Muscle of leg (tissue), 11 donors: Measurements from ENCODE around the gene LHPP. TPM values are rescaled to one million over a fixed set of nuclear protein-coding genes. Genes with fewer than 3 reads are reported as not detected.
"Not testable (repeated sequence)": the region's sequence is repeated elsewhere in the genome, so short reads cannot be mapped to it uniquely, and the experiment has no call there.

Experiments used
- DNase-seq: peaks from one replicate; pipeline ENCODE4 v3.0.0; 2013
- H3K27ac ChIP-seq: one replicate; pipeline ENCODE4 v1.5.1; 2013; ENCODE audit warnings: mild to moderate bottlenecking, low read length, control low read depth
- H3K27me3 ChIP-seq: one replicate; pipeline ENCODE4 v1.6.1; 2013; ENCODE audit warnings: low read length; ENCODE audit not compliant: control insufficient read depth, insufficient read depth
- H3K36me3 ChIP-seq: one replicate; pipeline ENCODE4 v1.6.1; 2013; ENCODE audit warnings: low read length; ENCODE audit not compliant: control insufficient read depth, insufficient read depth
- H3K4me1 ChIP-seq: one replicate; pipeline ENCODE4 v1.6.1; 2013; ENCODE audit warnings: low read length; ENCODE audit not compliant: control insufficient read depth, insufficient read depth
- H3K4me3 ChIP-seq: one replicate; pipeline ENCODE4 v1.5.1; 2013; ENCODE audit warnings: low read length, control low read depth
- H3K9me3 ChIP-seq: replicated peaks from 2 replicates; pipeline ENCODE4 v1.6.1; 2013; ENCODE audit warnings: low read depth, low read length; ENCODE audit not compliant: control insufficient read depth
- WGBS: methylation state at CpG from one replicate; pipeline ENCODE4 v1.1.5; 2013; ENCODE audit warnings: missing lambda C conversion rate; ENCODE audit not compliant: insufficient coverage; 5-methylcytosine and 5-hydroxymethylcytosine counted together
- polyA plus RNA-seq, 8 donors: library from polyadenylated mRNA; unstranded; fragments of 120-200 nt; gene quantifications; one replicate each; pipeline versions ENCODE4 v1.2.1 to v1.2.3, GENCODE V29; 2013; ENCODE audit warnings: inconsistent platforms in 1 of 8, low replicate concordance in 1 of 8; ENCODE audit not compliant: insufficient read length in 8 of 8, insufficient read depth in 1 of 8
- total RNA-seq: library from RNA; stranded (reverse); fragments of 120-200 nt; gene quantifications from one replicate; pipeline ENCODE4 v1.2.4, GENCODE V29; 2013

LHPP gene
- total and polyA plus RNA-seq, 9 donors = 2.9 to 9.9 (median 8.0) TPM

- Histone ChIP-seq H3K4me1 (peaks cover 10% of the 10 kb centered on the region), H3K4me3 (no peak overlapping the region), H3K27ac (peak overlapping the region; percentile 62), H3K9me3 (no peaks in the 10 kb centered on the region), H3K36me3 (no peaks in the 10 kb centered on the region), H3K27me3 (no peaks in the 10 kb centered on the region)
- WGBS = 82% methylated on average over 19 of the region's 23 CpGs
- DNase-seq = no peak
Observed at GRCh38 chr10:124578231-124579010, 116.8 kb downstream of the LHPP start.

- peak; percentile 69 for DNase-seq
- peaks cover 10% of the 10 kb centered on the region for H3K4me1 ChIP-seq
- no peaks in the 10 kb centered on the region for H3K36me3 ChIP-seq
- no peaks in the 10 kb centered on the region for H3K9me3 ChIP-seq
- peak overlapping the region; percentile 62 for H3K27ac ChIP-seq
- no peak overlapping the region for H3K4me3 ChIP-seq
- H3K27me3 ChIP-seq = no peaks in the 10 kb centered on the region
- WGBS = 46% methylated on average over 4 of the region's 16 CpGs
Observed at GRCh38 chr10:124579011-124579399, 117.4 kb downstream of the LHPP start.

GRCh38 chr10:124586142-124586541 lies 124.5 kb downstream of the LHPP start:
- H3K27me3 ChIP-seq = no peaks in the 10 kb centered on the region
- H3K36me3 ChIP-seq = no peaks in the 10 kb centered on the region
- peaks cover 31% of the 10 kb centered on the region for H3K4me1 ChIP-seq
- H3K9me3 ChIP-seq = no peaks in the 10 kb centered on the region
- no peak overlapping the region for H3K4me3 ChIP-seq
- H3K27ac ChIP-seq = no peak overlapping the region
- 83% methylated on average over 1 of the region's 3 CpGs for WGBS
- DNase-seq = no peak

- no peaks in the 10 kb centered on the region for H3K36me3 ChIP-seq
- H3K4me3 ChIP-seq = no peak overlapping the region
- no peak for DNase-seq
- H3K9me3 ChIP-seq = peaks cover 6% of the 10 kb centered on the region
- no peaks in the 10 kb centered on the region for H3K27me3 ChIP-seq
- H3K27ac ChIP-seq = peak overlapping the region; percentile 76
- peaks cover 31% of the 10 kb centered on the region for H3K4me1 ChIP-seq
- WGBS = 82% methylated on average over 11 of the region's 11 CpGs
Observed at GRCh38 chr10:124587811-124588211, 126.2 kb downstream of the LHPP start.

GRCh38 chr10:124588341-124588735 lies 126.7 kb downstream of the LHPP start:
- not testable (repeated sequence) for DNase-seq, H3K9me3 ChIP-seq, H3K36me3 ChIP-seq, H3K4me3 ChIP-seq, H3K27me3 ChIP-seq
- H3K4me1 ChIP-seq = peaks cover 31% of the 10 kb centered on the region
- peak overlapping the region; percentile 76 for H3K27ac ChIP-seq
- WGBS = 67% methylated on average over 1 of the region's 6 CpGs

GRCh38 chr10:124588736-124589490 lies 127.3 kb downstream of the LHPP start:
- Histone ChIP-seq H3K9me3 (peaks cover 6% of the 10 kb centered on the region), H3K4me3 (no peak overlapping the region), H3K27me3 (no peaks in the 10 kb centered on the region), H3K36me3 (no peaks in the 10 kb centered on the region), H3K27ac (peak overlapping the region; percentile 77), H3K4me1 (peaks cover 31% of the 10 kb centered on the region)
- DNase-seq = peak; percentile 85
- 25% methylated on average over 12 of the region's 15 CpGs for WGBS

GRCh38 chr10:124589491-124590041 lies 127.9 kb downstream of the LHPP start:
- no peak for DNase-seq
- Histone ChIP-seq H3K4me3 (no peak overlapping the region), H3K36me3 (no peaks in the 10 kb centered on the region), H3K9me3 (peaks cover 6% of the 10 kb centered on the region), H3K27me3 (no peaks in the 10 kb centered on the region), H3K27ac (peak overlapping the region; percentile 77), H3K4me1 (peaks cover 31% of the 10 kb centered on the region)
- WGBS = 50% methylated on average over 16 of the region's 24 CpGs

GRCh38 chr10:124590216-124591122 lies 128.8 kb downstream of the LHPP start:
- Histone ChIP-seq H3K9me3 (peaks cover 6% of the 10 kb centered on the region), H3K27ac (no peak overlapping the region), H3K4me3 (no peak overlapping the region), H3K27me3 (no peaks in the 10 kb centered on the region), H3K4me1 (peaks cover 31% of the 10 kb centered on the region), H3K36me3 (no peaks in the 10 kb centered on the region)
- DNase-seq = no peak
- WGBS = 66% methylated on average over 15 of the region's 23 CpGs

GRCh38 chr10:124591123-124591495 lies 129.5 kb downstream of the LHPP start:
- peaks cover 31% of the 10 kb centered on the region for H3K4me1 ChIP-seq
- 67% methylated on average over 4 of the region's 5 CpGs for WGBS
- H3K9me3 ChIP-seq = peaks cover 6% of the 10 kb centered on the region
- no peak overlapping the region for H3K4me3 ChIP-seq
- no peak overlapping the region for H3K27ac ChIP-seq
- H3K27me3 ChIP-seq = no peaks in the 10 kb centered on the region
- no peak for DNase-seq
- no peaks in the 10 kb centered on the region for H3K36me3 ChIP-seq
